HG03045 (cell line): ENCODE data around the gene PDXP.
"Not testable (repeated sequence)": the region's sequence is repeated elsewhere in the genome, so short reads cannot be mapped to it uniquely, and the experiment has no call there.

Source experiments
- ATAC-seq: cut with Tn5 transposase; IDR thresholded peaks from one replicate; pipeline ENCODE4 v1.9.1; 2021; ENCODE audit warnings: mild to moderate bottlenecking, moderate library complexity; ENCODE audit not compliant: unreplicated experiment

PDXP gene

DNA sequence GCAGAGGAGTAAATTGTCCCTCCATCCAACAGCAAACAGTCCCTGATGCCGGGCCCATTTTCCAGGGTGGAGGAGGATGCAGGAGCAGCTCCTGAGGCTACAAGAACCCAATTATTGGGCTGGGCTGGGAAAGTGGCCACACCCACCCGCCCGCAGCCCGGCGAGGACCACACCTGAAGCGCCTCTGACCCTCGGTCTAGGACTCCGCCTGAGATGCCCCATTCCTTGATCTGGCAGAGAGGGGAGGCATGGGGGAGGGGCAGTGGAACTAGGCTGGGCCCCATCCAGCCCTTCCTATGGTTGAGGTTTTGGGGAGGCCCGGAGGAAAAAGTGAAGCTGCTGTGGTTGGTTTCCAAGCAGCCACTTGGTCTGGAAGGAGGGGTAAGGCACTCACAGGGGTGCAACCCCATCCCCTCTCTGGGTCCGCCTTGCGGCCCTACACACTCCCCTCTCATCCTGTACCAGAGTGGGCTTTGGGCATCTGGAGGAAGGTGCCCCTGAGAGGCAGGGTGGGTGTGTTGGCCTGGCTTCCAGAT is 14.5 kb downstream of the PDXP start:
- ATAC-seq = no peak

DNA sequence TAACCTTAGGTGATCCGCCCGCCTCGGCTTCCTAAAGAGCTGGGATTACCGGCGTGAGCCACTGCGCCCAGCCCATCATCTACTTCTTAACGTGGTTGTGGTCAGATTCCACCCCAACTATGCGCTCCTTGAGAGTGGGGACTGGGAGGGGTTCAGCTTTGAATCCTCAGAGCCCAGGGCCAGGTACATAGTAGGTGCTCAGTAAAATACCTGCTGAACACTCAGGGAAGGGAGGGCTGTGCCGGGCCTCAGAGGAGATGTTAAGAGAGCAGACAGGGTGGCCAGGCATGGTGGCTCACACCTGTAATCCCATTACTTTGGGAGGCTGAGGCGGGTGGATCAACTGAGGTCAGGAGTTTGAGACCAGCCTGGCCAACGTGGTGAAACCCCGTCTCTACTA is 15.7 kb downstream of the PDXP start:
- no peak for ATAC-seq

DNA sequence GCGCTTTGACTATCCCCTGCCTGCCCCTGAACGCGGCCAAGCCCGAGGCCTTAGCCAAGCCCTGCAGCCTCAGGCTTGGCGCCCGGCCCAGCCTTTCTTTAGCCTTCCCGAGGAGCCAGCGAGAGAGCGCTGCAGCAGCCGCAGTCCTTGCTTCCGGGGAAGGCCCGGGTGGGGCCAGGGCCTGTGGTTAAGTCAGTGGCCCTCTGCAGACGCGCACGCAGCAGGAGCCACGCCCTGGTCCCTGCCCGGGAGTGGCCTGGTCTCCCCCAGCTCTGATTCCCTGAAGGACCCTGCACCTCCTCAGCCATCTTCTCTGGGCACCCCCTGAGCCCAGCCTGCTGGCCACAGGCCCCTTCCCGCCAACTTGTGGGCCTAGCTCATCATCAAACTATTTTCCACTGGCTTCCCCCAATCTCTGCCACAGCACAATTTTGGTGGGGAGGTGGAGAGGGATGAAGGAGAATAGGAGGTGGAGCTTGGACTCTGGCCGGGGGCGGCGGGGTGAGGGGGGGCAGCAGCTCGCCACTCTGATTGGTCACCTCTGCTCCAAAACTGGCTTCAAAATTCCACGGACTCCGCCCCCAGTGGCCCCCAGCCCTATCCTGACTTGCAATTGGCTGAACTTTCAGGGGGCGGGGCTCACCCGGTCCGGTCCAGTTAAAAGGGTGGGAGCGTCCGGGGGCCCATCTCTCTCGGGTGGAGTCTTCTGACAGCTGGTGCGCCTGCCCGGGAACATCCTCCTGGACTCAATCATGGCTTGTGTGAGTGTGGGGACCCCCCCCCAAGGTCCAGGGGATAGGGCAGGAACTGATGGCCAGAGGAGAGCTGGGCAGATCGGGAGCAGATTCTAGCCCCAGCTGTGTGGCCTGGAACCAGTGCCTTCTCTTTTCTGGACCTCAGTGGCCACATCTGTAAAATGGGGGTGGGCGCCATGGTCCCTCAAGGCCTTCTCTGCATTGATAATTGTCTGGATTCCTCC is 16.7 kb downstream of the PDXP start, which contains the start of gene LGALS1:
Gene LGALS1, plus strand, starts transcription at position 686 of the 979 bp plus-strand sequence. Its CDS starts 67 bp downstream, at position 753.
- peak; percentile 46 for ATAC-seq

DNA sequence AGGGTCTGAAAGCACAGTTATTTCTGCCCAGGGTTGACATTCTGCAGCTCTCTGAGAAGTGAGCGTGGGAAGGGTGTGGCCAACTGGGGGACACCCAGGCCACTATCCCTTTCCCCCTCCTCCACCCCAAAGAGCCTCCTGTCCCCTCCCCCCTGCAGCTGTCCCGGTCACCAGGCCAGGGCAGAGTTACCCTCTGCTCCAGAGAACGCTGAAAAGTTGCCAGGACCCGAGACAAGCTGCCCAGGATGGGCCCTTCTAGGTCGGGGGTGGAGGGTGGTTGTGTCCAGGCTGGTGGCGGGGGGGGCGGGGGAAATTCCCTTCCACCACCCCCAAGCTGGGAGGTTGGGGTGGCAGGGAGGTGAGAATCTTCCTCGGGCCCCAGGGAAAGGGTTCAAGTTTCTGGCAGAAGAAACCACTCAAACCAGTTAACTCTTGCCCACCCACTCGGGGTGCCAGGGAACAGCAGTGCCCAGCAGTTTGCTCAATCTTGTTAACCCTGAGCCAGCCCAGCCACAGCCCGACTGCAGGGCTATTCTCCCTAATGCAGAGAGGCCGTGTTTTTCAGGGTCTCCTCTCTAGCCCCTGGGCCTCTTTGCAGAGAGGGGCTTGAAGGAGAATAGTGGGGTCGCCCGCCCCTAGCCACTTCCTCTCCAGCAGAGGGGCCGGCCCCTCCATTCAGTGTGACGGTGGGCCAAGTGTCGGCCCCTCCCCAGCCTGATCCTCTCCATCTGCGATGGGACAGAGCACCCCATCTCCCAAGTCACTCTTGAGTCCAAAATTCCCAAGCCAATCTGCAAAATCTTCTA is 17.6 kb downstream of the PDXP start:
- no peak for ATAC-seq

- peak; percentile 43 for ATAC-seq
These were observed 18.4 kb downstream of the PDXP start for GRCh38 chr22:37676736-37677492.

DNA sequence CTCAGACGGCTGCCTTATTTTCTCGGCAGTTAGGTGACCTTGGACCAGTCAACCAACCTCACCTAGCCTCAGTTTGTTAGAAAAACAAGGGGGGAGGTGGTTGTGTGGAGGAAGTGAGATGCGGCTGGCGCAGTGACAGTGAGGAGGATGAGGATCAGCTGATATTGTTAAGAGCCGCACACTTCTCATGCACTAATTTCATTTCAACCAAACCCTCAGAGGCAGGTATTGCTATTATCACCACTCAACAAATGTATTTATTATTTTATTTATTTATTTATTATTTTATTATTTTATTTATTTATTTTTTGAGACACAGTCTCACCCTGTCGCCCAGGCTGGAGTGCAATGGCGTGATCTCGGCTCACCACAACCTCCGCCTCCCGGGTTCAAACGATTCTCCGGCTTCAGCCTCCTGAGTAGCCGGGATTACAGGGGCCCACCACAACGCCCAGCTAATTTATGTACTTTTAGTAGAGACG is 19.0 kb downstream of the PDXP start:
- ATAC-seq = no peak

DNA sequence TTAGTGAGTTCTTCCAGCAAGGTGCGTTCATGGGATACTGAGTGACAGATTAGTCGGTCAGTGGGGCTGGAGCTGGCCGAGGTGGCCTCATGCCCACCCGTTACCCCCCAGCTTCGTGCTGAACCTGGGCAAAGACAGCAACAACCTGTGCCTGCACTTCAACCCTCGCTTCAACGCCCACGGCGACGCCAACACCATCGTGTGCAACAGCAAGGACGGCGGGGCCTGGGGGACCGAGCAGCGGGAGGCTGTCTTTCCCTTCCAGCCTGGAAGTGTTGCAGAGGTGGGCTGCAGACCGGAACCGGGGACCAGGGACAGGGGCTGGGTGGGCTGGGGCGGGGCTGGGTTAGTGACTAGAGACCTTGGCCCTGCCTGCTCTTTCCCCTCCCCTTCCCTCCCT is 19.8 kb downstream of the PDXP start:
- ATAC-seq = no peak

GRCh38 chr22:37679670-37680069 is 21.1 kb downstream of the PDXP start:
- ATAC-seq = no peak

- no peak for ATAC-seq
These were observed 21.8 kb downstream of the PDXP start for GRCh38 chr22:37680191-37680851.

DNA sequence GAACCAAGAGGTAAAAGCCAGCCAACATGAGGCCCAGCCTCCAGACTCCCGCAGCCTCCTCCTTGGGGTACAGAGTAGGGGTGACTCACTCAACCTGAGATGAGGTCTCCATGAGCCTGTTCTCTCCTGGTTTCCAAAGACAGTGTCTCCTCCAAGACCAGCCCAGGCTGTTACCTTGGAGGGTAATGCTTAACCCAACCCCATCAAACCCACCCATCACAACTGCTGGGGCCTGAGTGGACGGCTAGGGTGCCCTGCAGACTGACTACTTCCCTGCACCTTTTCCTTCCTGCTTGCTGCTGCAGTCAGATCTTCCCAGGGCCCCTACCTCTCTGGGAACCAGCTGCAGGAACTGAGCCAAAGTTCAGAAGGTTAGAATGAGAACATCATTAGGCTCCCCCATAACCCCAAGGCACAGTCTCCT is 22.5 kb downstream of the PDXP start:
- no peak for ATAC-seq

GRCh38 chr22:37681556-37682049 is 23.1 kb downstream of the PDXP start:
- ATAC-seq = no peak

- no peak for ATAC-seq
These were observed 26.5 kb downstream of the PDXP start for GRCh38 chr22:37684803-37685615.

GRCh38 chr22:37686002-37686982 is 27.8 kb downstream of the PDXP start, which contains the start of gene NOL12:
NOL12 (plus strand) TSS chr22:37686343; CDS start chr22:37686393, 50 bp downstream.
- ATAC-seq = peak; percentile 64

DNA sequence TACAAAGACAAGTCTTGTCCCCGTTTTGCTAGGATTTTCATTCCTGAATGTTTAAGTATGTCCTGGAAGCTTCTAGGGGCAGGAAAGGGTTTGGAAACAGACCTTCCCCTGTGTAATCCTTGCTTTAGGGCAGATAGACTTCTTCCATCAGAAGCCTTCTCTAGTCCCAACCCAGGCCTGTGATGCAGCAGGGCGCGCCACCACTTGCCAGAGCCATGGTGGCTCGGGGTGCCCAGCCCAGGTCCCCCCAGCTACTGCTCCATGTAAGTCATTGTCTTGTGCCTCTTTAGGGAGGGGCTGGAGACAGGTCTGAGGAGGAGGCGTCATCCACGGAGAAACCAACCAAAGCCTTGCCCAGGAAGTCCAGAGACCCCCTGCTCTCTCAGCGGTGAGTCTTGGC is 31.9 kb downstream of the PDXP start:
- no peak for ATAC-seq

- no peak for ATAC-seq
These were observed 32.5 kb downstream of the PDXP start for GRCh38 chr22:37690901-37691504.

GRCh38 chr22:37692627-37693285 is 34.2 kb downstream of the PDXP start:
- no peak for ATAC-seq

DNA sequence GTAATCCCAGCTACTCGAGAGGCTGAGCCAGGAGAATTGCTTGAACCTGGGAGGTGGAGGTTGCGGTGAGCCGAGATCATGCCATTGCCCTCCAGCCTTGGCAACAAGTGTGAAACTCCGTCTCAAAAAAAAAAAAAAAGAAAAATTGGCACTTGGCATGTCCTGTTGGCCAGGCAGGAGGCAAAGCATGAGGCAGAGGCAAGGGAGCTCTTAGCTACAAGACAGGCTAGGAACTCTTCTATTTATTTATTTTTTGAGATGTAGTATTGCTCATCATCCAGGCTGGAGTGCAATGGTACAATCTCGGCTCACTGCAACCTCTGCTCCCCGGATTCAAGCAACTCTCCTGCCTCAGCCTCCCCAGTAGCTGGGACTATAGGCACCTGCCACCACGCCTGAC is 35.6 kb downstream of the PDXP start:
- ATAC-seq = not testable (repeated sequence)
